K562 (cell line): Measurements from ENCODE around the gene RNF187. TPM values are rescaled to one million over a fixed set of nuclear protein-coding genes. Genes with fewer than 3 reads are reported as not detected.
A peak's percentile ranks its signal among the peaks of the same experiment; 100 is the strongest.

Experiments
- CAMTA2 ChIP-seq: fragments of 250-450 bp; sonication (Bioruptor Pico); conservative IDR thresholded peaks from 2 replicates; pipeline ENCODE4 v1.5.1; 2022
- CBFA2T3 ChIP-seq: fragments of 450-650 bp; IDR thresholded peaks from 2 replicates; pipeline ENCODE4 v1.6.1; 2017
- GATAD2B ChIP-seq: fragments of 450-650 bp; IDR thresholded peaks from 2 replicates; pipeline ENCODE4 v1.6.1; 2017; ENCODE audit warnings: mild to moderate bottlenecking, borderline replicate concordance
- KDM2B ChIP-seq: fragments of 250-450 bp; sonication (Bioruptor Pico); IDR thresholded peaks from 2 replicates; pipeline ENCODE4 v1.8.0; 2021; ENCODE audit warnings: mild to moderate bottlenecking, moderate library complexity
- LEF1 ChIP-seq: fragments of 450-650 bp; IDR thresholded peaks from 2 replicates; pipeline ENCODE4 v1.6.1; 2016; ENCODE audit warnings: mild to moderate bottlenecking
- NR1H2 ChIP-seq: sonication (generic); formaldehyde crosslinking; IDR thresholded peaks from 2 replicates; pipeline ENCODE4 v1.4.0; 2020; ENCODE audit warnings: mild to moderate bottlenecking, missing genetic modification reagents
- ZNF263 ChIP-seq: sonication (generic); formaldehyde crosslinking; IDR thresholded peaks from 2 replicates; pipeline ENCODE4 v1.8.0; 2022; ENCODE audit warnings: mild to moderate bottlenecking, missing genetic modification reagents, borderline replicate concordance
- ZNF586 ChIP-seq: fragments of 450-650 bp; formaldehyde crosslinking; conservative IDR thresholded peaks from 2 replicates; pipeline ENCODE4 v1.4.0; 2020; ENCODE audit warnings: mild to moderate bottlenecking, moderate library complexity
- polyA plus RNA-seq, 8 experiments: library from polyadenylated mRNA; depleted of rRNA in 4 of 8; stranded (reverse) in 5 of 8; unstranded in 3 of 8; fragments of >200 nt; fragmentation: Nextera tagmentation in 2 of 8; fragmentation: Illumina TruSeq in 1 of 8; extraction: Ambion mirVana in 2 of 8; extraction: Trizol in 1 of 8; gene quantifications; 2 replicates each; pipeline versions ENCODE4 v1.2.1 to v1.2.3, GENCODE V29; 2011 to 2014; ENCODE audit warnings: inconsistent platforms in 1 of 8, missing spikeins in 1 of 8
- total RNA-seq, 7 experiments: library from RNA; depleted of rRNA in 6 of 7; stranded (reverse); fragments of >200 nt in 6 of 7; fragmentation: Illumina TruSeq in 2 of 7; extraction: Trizol in 2 of 7; gene quantifications; 2 replicates each; pipeline versions ENCODE4 v1.2.1 to v1.2.3, GENCODE V29; 2011 to 2021; ENCODE audit warnings: low replicate concordance in 1 of 7
- TF ChIP-seq, protein P1 (sequence below): sonication (generic); formaldehyde crosslinking; IDR thresholded peaks from 2 replicates; pipeline ENCODE4 v1.8.0; 2023; ENCODE audit warnings: missing genetic modification reagents, mild to moderate bottlenecking, borderline replicate concordance
- TF ChIP-seq, protein P2 (sequence below): fragments of 250-450 bp; sonication (Bioruptor Pico); IDR thresholded peaks from 2 replicates; pipeline ENCODE4 v1.8.0; 2022; ENCODE audit warnings: moderate library complexity, mild to moderate bottlenecking, inconsistent platforms
- TF ChIP-seq, protein P3 (sequence below): sonication (generic); formaldehyde crosslinking; IDR thresholded peaks from 2 replicates; pipeline ENCODE4 v1.8.1; 2022; ENCODE audit warnings: missing genetic modification reagents
- TF ChIP-seq, protein P4 (sequence below): sonication (generic); formaldehyde crosslinking; IDR thresholded peaks from 2 replicates; pipeline ENCODE4 v1.4.0; 2020; ENCODE audit warnings: mild to moderate bottlenecking, missing genetic modification reagents
- TF ChIP-seq, protein P5 (sequence below): sonication (generic); formaldehyde crosslinking; IDR thresholded peaks from 2 replicates; pipeline ENCODE4 v1.8.0; 2023; ENCODE audit warnings: mild to moderate bottlenecking, missing genetic modification reagents

Gene RNF187
- total and polyA plus RNA-seq, 9 of the 15 experiments (the other 6 are each of a cell fraction or from before 2014, with no cell fraction given): 2.3 to 119 (median 41.9) TPM

DNA sequence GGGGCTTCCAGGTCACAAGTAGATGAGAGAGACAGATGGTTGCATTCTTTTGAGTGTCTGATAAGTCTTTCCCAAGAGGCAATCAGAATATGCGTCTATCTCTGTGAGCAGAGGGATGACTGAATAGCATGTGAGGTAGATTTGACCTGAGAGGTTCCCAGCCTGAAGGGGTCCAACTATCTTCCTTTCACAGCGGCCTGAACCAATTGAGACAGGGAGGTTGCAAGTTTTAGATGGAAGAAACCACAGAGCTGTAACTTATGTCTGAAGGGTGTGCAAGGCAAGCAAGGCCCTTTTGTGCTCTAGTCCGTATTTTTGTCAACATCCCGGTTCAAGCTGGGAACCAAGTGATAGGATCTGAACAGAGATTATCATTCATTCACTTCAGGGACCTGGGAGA is 9.9 kb upstream of the RNF187 start (continued):
- TF ChIP-seq, protein P1, sequence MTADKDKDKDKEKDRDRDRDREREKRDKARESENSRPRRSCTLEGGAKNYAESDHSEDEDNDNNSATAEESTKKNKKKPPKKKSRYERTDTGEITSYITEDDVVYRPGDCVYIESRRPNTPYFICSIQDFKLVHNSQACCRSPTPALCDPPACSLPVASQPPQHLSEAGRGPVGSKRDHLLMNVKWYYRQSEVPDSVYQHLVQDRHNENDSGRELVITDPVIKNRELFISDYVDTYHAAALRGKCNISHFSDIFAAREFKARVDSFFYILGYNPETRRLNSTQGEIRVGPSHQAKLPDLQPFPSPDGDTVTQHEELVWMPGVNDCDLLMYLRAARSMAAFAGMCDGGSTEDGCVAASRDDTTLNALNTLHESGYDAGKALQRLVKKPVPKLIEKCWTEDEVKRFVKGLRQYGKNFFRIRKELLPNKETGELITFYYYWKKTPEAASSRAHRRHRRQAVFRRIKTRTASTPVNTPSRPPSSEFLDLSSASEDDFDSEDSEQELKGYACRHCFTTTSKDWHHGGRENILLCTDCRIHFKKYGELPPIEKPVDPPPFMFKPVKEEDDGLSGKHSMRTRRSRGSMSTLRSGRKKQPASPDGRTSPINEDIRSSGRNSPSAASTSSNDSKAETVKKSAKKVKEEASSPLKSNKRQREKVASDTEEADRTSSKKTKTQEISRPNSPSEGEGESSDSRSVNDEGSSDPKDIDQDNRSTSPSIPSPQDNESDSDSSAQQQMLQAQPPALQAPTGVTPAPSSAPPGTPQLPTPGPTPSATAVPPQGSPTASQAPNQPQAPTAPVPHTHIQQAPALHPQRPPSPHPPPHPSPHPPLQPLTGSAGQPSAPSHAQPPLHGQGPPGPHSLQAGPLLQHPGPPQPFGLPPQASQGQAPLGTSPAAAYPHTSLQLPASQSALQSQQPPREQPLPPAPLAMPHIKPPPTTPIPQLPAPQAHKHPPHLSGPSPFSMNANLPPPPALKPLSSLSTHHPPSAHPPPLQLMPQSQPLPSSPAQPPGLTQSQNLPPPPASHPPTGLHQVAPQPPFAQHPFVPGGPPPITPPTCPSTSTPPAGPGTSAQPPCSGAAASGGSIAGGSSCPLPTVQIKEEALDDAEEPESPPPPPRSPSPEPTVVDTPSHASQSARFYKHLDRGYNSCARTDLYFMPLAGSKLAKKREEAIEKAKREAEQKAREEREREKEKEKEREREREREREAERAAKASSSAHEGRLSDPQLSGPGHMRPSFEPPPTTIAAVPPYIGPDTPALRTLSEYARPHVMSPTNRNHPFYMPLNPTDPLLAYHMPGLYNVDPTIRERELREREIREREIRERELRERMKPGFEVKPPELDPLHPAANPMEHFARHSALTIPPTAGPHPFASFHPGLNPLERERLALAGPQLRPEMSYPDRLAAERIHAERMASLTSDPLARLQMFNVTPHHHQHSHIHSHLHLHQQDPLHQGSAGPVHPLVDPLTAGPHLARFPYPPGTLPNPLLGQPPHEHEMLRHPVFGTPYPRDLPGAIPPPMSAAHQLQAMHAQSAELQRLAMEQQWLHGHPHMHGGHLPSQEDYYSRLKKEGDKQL (CRISPR knock-in tag): no peak
- TF ChIP-seq CAMTA2 (CRISPR knock-in tag): no peak
- no peak for TF ChIP-seq NR1H2 (CRISPR knock-in tag)
- TF ChIP-seq, protein P2, sequence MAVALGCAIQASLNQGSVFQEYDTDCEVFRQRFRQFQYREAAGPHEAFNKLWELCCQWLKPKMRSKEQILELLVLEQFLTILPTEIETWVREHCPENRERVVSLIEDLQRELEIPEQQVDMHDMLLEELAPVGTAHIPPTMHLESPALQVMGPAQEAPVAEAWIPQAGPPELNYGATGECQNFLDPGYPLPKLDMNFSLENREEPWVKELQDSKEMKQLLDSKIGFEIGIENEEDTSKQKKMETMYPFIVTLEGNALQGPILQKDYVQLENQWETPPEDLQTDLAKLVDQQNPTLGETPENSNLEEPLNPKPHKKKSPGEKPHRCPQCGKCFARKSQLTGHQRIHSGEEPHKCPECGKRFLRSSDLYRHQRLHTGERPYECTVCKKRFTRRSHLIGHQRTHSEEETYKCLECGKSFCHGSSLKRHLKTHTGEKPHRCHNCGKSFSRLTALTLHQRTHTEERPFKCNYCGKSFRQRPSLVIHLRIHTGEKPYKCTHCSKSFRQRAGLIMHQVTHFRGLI (CRISPR knock-in tag): no peak
- TF ChIP-seq ZNF263: no peak
- TF ChIP-seq, protein P3, sequence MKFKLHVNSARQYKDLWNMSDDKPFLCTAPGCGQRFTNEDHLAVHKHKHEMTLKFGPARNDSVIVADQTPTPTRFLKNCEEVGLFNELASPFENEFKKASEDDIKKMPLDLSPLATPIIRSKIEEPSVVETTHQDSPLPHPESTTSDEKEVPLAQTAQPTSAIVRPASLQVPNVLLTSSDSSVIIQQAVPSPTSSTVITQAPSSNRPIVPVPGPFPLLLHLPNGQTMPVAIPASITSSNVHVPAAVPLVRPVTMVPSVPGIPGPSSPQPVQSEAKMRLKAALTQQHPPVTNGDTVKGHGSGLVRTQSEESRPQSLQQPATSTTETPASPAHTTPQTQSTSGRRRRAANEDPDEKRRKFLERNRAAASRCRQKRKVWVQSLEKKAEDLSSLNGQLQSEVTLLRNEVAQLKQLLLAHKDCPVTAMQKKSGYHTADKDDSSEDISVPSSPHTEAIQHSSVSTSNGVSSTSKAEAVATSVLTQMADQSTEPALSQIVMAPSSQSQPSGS (CRISPR knock-in tag): no peak
- TF ChIP-seq, protein P4, sequence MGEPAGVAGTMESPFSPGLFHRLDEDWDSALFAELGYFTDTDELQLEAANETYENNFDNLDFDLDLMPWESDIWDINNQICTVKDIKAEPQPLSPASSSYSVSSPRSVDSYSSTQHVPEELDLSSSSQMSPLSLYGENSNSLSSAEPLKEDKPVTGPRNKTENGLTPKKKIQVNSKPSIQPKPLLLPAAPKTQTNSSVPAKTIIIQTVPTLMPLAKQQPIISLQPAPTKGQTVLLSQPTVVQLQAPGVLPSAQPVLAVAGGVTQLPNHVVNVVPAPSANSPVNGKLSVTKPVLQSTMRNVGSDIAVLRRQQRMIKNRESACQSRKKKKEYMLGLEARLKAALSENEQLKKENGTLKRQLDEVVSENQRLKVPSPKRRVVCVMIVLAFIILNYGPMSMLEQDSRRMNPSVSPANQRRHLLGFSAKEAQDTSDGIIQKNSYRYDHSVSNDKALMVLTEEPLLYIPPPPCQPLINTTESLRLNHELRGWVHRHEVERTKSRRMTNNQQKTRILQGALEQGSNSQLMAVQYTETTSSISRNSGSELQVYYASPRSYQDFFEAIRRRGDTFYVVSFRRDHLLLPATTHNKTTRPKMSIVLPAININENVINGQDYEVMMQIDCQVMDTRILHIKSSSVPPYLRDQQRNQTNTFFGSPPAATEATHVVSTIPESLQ (CRISPR knock-in tag): no peak
- no peak for TF ChIP-seq GATAD2B
- peak; percentile 91 for TF ChIP-seq CBFA2T3
- TF ChIP-seq ZNF586 (CRISPR knock-in tag): no peak
- no peak for TF ChIP-seq KDM2B
- TF ChIP-seq, protein P5, sequence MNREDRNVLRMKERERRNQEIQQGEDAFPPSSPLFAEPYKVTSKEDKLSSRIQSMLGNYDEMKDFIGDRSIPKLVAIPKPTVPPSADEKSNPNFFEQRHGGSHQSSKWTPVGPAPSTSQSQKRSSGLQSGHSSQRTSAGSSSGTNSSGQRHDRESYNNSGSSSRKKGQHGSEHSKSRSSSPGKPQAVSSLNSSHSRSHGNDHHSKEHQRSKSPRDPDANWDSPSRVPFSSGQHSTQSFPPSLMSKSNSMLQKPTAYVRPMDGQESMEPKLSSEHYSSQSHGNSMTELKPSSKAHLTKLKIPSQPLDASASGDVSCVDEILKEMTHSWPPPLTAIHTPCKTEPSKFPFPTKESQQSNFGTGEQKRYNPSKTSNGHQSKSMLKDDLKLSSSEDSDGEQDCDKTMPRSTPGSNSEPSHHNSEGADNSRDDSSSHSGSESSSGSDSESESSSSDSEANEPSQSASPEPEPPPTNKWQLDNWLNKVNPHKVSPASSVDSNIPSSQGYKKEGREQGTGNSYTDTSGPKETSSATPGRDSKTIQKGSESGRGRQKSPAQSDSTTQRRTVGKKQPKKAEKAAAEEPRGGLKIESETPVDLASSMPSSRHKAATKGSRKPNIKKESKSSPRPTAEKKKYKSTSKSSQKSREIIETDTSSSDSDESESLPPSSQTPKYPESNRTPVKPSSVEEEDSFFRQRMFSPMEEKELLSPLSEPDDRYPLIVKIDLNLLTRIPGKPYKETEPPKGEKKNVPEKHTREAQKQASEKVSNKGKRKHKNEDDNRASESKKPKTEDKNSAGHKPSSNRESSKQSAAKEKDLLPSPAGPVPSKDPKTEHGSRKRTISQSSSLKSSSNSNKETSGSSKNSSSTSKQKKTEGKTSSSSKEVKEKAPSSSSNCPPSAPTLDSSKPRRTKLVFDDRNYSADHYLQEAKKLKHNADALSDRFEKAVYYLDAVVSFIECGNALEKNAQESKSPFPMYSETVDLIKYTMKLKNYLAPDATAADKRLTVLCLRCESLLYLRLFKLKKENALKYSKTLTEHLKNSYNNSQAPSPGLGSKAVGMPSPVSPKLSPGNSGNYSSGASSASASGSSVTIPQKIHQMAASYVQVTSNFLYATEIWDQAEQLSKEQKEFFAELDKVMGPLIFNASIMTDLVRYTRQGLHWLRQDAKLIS (CRISPR knock-in tag): no peak
- no peak for TF ChIP-seq LEF1
